ENCODE measurements around the gene RD3L. TPM values are rescaled to one million over a fixed set of nuclear protein-coding genes. Genes with fewer than 3 reads are reported as not detected.

The RD3L gene
- total RNA-seq, 1 experiment from 2014 or later, result not detected

- Histone ChIP-seq H3K4me1 (ENCODE audit: control insufficient read depth in 1 of 2, insufficient read depth in 2 of 2, low read length in 2 of 2) (no peaks in the 10 kb centered on the region), H3K9me3 (ENCODE audit: control insufficient read depth in 1 of 2, insufficient read depth in 1 of 2, low read depth in 1 of 2, low read length in 2 of 2) (no peaks in the 10 kb centered on the region), H3K4me2 (ENCODE audit: low read length) (no peak overlapping the region), H3K9me2 (ENCODE audit: insufficient read depth) (no peaks in the 10 kb centered on the region), H3K27me3 (ENCODE audit: insufficient read depth, low read length) (peaks cover 36% of the 10 kb centered on the region), H4K20me1 (ENCODE audit: insufficient read depth) (no peaks in the 10 kb centered on the region), H3K9ac (ENCODE audit: low read length) (no peak overlapping the region), H3K27ac (ENCODE audit: low read depth, low read length) (no peak overlapping the region), H3K79me2 (ENCODE audit: insufficient read depth, low read length) (no peaks in the 10 kb centered on the region), H2AFZ (ENCODE audit: low read depth, low read length, poor library complexity, severe bottlenecking) (no peak overlapping the region), H3K36me3 (ENCODE audit: control insufficient read depth in 1 of 2, insufficient read depth in 2 of 2, low read length in 2 of 2) (no peaks in the 10 kb centered on the region), H3K4me3 (replicated peaks in 1 of 2; ENCODE audit: low read depth in 1 of 2, low read length in 2 of 2) (no peak overlapping the region)
- ChIA-PET CTCF (interaction anchor here (1.8 kb wide), 1 partner anchor 31 kb away, joined by 6 read pairs; no protein-coding TSS in a partner anchor), RAD21 (ENCODE audit: low non-redundant PET in 1 of 2, low total read pairs in 2 of 2, uncharacterized antibody in 2 of 2, unreplicated experiment in 2 of 2) (no interaction called here), POLR2A (no interaction called here)
- BruUV-seq (replicated peaks), result no TSS peak
- intact Hi-C loops (cut with micrococcal nuclease), result no loop called here
- TF ChIP-seq, protein P1, sequence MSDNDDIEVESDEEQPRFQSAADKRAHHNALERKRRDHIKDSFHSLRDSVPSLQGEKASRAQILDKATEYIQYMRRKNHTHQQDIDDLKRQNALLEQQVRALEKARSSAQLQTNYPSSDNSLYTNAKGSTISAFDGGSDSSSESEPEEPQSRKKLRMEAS (IDR thresholded peaks at IDR 0.05), result no peak
- TF ChIP-seq ZFX (IDR thresholded peaks at IDR 0.05) (no peak), YY1 (IDR thresholded peaks at IDR 0.05; ENCODE audit: extremely low read depth, insufficient replicate concordance, low read depth, low read length) (no peak)
- no peak for ATAC-seq
- DNase-seq (ENCODE audit: low read depth, low spot score), result no peak
These were observed 867 bp downstream of the RD3L start for GRCh38 chr14:103941462-103941861.

- intact Hi-C loops (cut with micrococcal nuclease), result no loop called here
- no TSS peak for BruUV-seq (replicated peaks)
- Histone ChIP-seq H4K20me1 (ENCODE audit: insufficient read depth) (no peaks in the 10 kb centered on the region), H3K9me3 (ENCODE audit: control insufficient read depth in 1 of 2, insufficient read depth in 1 of 2, low read depth in 1 of 2, low read length in 2 of 2) (no peaks in the 10 kb centered on the region), H3K4me2 (ENCODE audit: low read length) (no peak overlapping the region), H3K4me1 (ENCODE audit: control insufficient read depth in 1 of 2, insufficient read depth in 2 of 2, low read length in 2 of 2) (peaks cover 4 to 20% of the 10 kb centered on the region in 2 experiments; a peak in 3 of 4 replicates), H3K27me3 (ENCODE audit: insufficient read depth, low read length) (peaks cover 10% of the 10 kb centered on the region), H3K9ac (ENCODE audit: low read length) (no peak overlapping the region), H3K4me3 (replicated peaks in 1 of 2; ENCODE audit: low read depth in 1 of 2, low read length in 2 of 2) (no peak overlapping the region), H3K79me2 (ENCODE audit: insufficient read depth, low read length) (no peaks in the 10 kb centered on the region), H3K36me3 (ENCODE audit: control insufficient read depth in 1 of 2, insufficient read depth in 2 of 2, low read length in 2 of 2) (no peaks in the 10 kb centered on the region), H3K27ac (ENCODE audit: low read depth, low read length) (no peak overlapping the region), H2AFZ (ENCODE audit: low read depth, low read length, poor library complexity, severe bottlenecking) (no peak overlapping the region), H3K9me2 (ENCODE audit: insufficient read depth) (no peaks in the 10 kb centered on the region)
- TF ChIP-seq ZFX (IDR thresholded peaks at IDR 0.05) (no peak), POLR2AphosphoS5 (IDR thresholded peaks at IDR 0.05; ENCODE audit: low read depth, low read length) (no peak), SP1 (IDR thresholded peaks at IDR 0.05; ENCODE audit: low read depth) (no peak), JUND (IDR thresholded peaks at IDR 0.05) (no peak)
- no peak for ATAC-seq
- ChIA-PET CTCF (no interaction called here), RAD21 (ENCODE audit: low non-redundant PET in 1 of 2, low total read pairs in 2 of 2, uncharacterized antibody in 2 of 2, unreplicated experiment in 2 of 2) (no interaction called here), POLR2A (no interaction called here)
- DNase-seq (ENCODE audit: low read depth, low spot score), result no peak
These were observed 7.2 kb downstream of the RD3L start for GRCh38 chr14:103935102-103935501.
